HG03060 (cell line): ENCODE measurements around the gene TMEM200C.

Experiments
- ATAC-seq: cut with Tn5 transposase; IDR thresholded peaks from one replicate; pipeline ENCODE4 v1.9.1; 2021; ENCODE audit warnings: low read depth, moderate number of reproducible peaks; ENCODE audit not compliant: unreplicated experiment

Gene TMEM200C

DNA sequence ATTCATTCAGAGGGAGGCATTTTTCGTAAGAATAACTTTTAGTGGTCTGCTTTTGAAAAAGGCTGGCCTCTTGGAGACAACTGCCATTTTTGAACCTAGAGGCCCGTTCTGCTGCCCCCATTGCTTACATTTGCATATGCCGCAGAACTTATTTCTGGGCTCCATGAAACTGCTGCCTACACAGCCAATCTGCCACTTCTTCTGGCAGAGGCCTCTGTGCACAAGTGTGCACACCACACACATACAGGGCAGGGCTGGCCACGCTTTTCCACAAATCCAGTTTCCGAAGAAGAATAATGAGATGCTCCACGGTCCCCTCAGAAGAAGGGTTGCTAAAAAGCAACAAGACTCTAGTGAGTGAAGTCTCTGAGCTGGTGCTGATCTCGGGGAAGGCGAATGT is 56.2 kb downstream of the TMEM200C start:
- no peak for ATAC-seq
